NB4 (cell line): ENCODE measurements around the gene HDAC5.

Experiments used
- DNase-seq: peaks from one replicate; pipeline ENCODE4 v3.0.0; 2010; ENCODE audit warnings: low read depth
- H3K4me3 ChIP-seq: one replicate; pipeline ENCODE4 v1.5.1; 2011; ENCODE audit warnings: mild to moderate bottlenecking, low read depth, low read length, moderate library complexity
- MYC ChIP-seq: IDR thresholded peaks from 2 replicates; pipeline ENCODE4 v1.6.1; 2011; ENCODE audit warnings: low read depth, low read length
- POLR2A ChIP-seq: IDR thresholded peaks from 2 replicates; pipeline ENCODE4 v1.6.1; 2011; ENCODE audit warnings: mild to moderate bottlenecking; ENCODE audit not compliant: insufficient read length; ENCODE audit errors: extremely low read depth
- TF ChIP-seq, protein P1 (sequence below): IDR thresholded peaks from 2 replicates; pipeline ENCODE4 v1.6.1; 2011; ENCODE audit warnings: low read depth, low read length
- TF ChIP-seq, protein P2 (sequence below): IDR thresholded peaks from one replicate; pipeline ENCODE4 v1.5.1; 2012; ENCODE audit warnings: low read depth, low read length

HDAC5 gene

DNA sequence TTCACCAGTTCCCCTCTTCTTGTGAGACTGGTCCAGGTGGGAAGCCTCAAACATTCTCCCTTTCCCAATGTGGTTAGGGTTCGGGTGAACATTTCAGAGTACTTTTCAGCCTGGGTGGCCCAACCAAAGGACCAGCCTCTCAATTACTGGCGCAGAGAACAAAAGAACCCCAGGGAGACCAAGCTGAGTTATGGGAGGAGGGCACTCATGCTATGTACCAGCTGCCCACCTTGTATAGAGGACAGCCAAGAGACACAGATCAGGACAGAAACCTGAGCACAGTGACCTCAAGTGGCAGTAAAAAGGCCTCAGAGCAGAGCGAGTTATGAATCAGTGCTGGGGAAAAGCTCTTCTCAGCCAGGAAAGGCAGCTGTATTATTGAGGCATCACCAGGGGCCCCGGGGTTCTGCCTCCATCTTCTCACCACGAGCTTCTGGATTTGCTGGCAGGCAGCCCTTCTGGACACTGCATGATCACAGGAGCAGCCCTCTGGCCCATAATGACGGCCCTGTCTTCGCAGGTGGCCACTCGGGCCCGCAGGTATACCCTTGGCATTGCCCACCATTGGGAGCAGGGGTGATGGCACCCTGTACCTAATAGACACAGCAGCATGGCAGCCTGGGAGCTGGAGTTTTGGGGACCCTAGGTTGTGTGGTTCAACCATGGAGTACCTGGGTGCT is 49.1 kb downstream of the HDAC5 start:
- no peak overlapping the region for H3K4me3 ChIP-seq
- no peak for TF ChIP-seq POLR2A
- TF ChIP-seq, protein P1, sequence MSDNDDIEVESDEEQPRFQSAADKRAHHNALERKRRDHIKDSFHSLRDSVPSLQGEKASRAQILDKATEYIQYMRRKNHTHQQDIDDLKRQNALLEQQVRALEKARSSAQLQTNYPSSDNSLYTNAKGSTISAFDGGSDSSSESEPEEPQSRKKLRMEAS, result no peak
- TF ChIP-seq MYC, result no peak
- TF ChIP-seq, protein P2, sequence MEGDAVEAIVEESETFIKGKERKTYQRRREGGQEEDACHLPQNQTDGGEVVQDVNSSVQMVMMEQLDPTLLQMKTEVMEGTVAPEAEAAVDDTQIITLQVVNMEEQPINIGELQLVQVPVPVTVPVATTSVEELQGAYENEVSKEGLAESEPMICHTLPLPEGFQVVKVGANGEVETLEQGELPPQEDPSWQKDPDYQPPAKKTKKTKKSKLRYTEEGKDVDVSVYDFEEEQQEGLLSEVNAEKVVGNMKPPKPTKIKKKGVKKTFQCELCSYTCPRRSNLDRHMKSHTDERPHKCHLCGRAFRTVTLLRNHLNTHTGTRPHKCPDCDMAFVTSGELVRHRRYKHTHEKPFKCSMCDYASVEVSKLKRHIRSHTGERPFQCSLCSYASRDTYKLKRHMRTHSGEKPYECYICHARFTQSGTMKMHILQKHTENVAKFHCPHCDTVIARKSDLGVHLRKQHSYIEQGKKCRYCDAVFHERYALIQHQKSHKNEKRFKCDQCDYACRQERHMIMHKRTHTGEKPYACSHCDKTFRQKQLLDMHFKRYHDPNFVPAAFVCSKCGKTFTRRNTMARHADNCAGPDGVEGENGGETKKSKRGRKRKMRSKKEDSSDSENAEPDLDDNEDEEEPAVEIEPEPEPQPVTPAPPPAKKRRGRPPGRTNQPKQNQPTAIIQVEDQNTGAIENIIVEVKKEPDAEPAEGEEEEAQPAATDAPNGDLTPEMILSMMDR, result no peak
- DNase-seq, result no peak

GRCh38 chr17:44071772-44072171 is 51.7 kb downstream of the HDAC5 start:
- TF ChIP-seq MYC, result no peak
- TF ChIP-seq, protein P1, result no peak
- no peak for DNase-seq
- H3K4me3 ChIP-seq, result peak overlapping the region; percentile 84

GRCh38 chr17:44071198-44071520 is 52.3 kb downstream of the HDAC5 start:
- TF ChIP-seq, protein P1, result no peak
- TF ChIP-seq POLR2A (no peak), MYC (no peak)
- TF ChIP-seq, protein P2, result no peak
- no peak for DNase-seq
- H3K4me3 ChIP-seq, result peak overlapping the region; percentile 84

DNA sequence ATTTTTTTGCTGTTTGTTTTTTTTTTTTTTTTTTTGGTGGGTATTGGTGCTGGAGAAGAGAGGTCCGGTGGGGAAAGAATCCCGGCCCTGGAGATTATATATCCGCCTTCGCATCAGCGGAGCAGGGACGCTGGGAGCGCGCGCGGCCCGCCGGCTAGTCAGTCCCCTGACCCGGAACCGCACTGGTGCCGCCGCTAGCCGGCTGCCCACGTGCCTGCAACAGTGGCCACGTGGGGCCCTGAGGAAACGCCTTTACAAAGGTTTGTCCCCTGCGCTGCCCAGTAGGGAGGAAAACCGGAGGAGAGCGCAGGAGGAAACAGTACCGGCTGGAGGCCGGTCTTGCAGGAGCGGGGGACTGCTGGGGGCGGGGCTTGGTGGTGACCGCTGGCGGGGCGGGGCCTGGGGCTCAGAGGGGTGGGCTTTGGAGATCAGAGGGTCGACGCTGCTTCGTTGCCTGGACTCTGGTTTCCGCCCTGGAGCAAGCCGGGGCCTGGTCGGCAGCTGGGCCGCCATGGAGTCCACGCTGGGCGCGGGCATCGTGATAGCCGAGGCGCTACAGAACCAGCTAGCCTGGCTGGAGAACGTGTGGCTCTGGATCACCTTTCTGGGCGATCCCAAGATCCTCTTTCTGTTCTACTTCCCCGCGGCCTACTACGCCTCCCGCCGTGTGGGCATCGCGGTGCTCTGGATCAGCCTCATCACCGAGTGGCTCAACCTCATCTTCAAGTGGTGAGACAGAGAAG is 52.8 kb downstream of the HDAC5 start, which contains the start of gene G6PC3:
TSS of gene G6PC3 (plus strand) at position 281 of the 743 bp plus-strand sequence. CDS start at position 512, 231 bp downstream.
- TF ChIP-seq, protein P1, result peak; percentile 100
- TF ChIP-seq MYC, result peak; percentile 100
- peak; percentile 77 for TF ChIP-seq POLR2A
- TF ChIP-seq, protein P2, result no peak
- DNase-seq, result peak; percentile 99
- peak within 1 kb of the TSS; percentile 84 for H3K4me3 ChIP-seq

DNA sequence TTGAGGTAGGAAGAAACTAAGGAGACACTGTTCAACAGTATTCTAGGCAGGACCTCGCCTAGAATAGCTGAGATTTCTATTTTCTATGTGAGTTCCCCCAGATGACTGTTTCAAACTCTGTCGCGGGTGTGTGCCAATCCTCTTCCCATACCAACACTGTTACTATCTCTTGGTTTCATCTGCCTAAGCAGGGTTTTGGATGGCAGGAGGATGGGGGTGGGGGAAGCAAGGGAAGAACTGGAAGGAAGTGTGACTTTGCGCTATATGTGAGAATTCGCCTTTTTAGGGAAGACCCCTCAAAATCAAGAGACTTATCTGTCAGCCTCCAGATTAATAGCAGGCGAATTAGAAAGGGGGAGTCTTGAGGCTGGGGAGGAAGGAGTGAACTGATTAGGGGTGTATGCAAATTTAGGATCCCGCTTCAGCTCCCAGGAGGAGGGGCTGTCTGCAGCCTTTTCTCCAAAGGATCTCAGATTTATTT is 53.4 kb downstream of the HDAC5 start:
- TF ChIP-seq, protein P1, result 0 out of 2 replicates have a peak, but pooled peaks have one; percentile 13
- TF ChIP-seq, protein P2, result no peak
- TF ChIP-seq MYC (no peak), POLR2A (peak; percentile 17)
- H3K4me3 ChIP-seq, result peak overlapping the region; percentile 84
- DNase-seq, result peak; percentile 74

DNA sequence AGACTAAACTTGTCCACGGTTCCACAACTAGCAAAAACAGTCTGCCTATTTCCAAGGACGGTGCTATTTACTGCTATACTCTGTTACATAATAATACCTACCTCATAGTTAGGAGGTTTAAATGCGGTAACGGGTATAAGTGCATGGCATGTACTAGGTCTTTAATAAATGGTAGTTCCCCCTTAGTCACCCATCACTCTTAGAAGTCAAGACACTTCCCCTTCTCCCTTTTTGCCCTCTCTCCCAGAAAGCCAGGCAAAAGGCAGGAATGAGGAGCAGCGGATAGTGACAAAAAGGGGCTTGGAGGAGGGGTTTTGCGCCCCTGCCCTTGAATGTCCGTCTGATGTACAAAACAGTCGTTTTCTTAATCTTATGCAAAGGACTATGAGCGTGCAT is 55.9 kb downstream of the HDAC5 start:
- H3K4me3 ChIP-seq, result no peak overlapping the region
- no peak for DNase-seq
- no peak for TF ChIP-seq POLR2A
- no peak for TF ChIP-seq MYC
- TF ChIP-seq, protein P2, result no peak
- TF ChIP-seq, protein P1, result no peak
